GM19467 (cell line): ENCODE data around the gene MRPL52.
A peak's percentile ranks its signal among the peaks of the same experiment; 100 is the strongest.
"Not testable (repeated sequence)": the region's sequence is repeated elsewhere in the genome, so short reads cannot be mapped to it uniquely, and the experiment has no call there.

Experiments used
- ATAC-seq: cut with Tn5 transposase; IDR thresholded peaks from one replicate; pipeline ENCODE4 v1.9.1; 2021; ENCODE audit warnings: mild to moderate bottlenecking, moderate library complexity; ENCODE audit not compliant: unreplicated experiment

MRPL52 gene

GRCh38 chr14:22852599-22852939 is 22.9 kb downstream of the MRPL52 start:
- no peak for ATAC-seq

GRCh38 chr14:22852940-22853767 is 23.5 kb downstream of the MRPL52 start:
- peak; percentile 50 for ATAC-seq

DNA sequence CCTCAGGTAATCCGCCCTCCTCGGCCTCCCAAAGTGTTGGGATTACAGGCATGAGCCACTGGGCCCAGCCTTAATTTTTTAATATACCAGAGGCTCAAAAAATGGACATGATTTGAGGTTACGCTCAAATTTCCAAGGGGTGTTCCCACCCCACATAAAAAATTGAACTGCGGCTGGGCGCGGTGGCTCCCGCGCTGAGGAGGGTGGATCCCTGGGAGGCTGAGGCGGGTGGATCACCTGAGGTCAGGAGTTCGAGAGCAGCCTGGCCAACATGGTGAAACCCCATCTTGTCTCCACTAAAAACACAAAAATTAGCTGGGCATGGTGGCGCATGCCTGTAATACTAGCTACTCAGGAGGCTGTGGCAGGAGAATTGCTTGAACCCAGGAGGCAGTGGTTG is 24.6 kb downstream of the MRPL52 start:
- ATAC-seq: not testable (repeated sequence)

GRCh38 chr14:22854963-22855724 is 25.5 kb downstream of the MRPL52 start:
- ATAC-seq: no peak

- no peak for ATAC-seq
Observed at GRCh38 chr14:22856428-22856827, 26.7 kb downstream of the MRPL52 start.

DNA sequence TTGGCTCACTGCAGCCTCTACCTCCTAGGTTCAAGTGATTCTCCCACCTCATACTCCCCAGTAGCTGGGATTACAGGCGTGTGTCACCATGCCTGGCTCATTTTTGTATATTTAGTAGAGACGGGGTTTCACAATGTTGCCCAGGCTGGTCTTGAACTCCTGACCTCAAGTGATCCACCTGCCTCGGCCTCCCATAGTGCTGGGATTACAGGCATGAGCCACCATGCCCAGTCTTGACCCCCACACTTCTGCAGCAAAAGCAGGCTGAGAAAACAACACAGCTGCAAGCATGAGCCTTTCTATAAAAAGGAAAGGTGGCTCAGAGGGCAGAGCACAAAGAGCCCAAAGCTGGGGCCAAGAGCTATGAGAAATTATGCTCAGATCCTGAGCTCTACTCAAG is 30.7 kb downstream of the MRPL52 start:
- not testable (repeated sequence) for ATAC-seq

DNA sequence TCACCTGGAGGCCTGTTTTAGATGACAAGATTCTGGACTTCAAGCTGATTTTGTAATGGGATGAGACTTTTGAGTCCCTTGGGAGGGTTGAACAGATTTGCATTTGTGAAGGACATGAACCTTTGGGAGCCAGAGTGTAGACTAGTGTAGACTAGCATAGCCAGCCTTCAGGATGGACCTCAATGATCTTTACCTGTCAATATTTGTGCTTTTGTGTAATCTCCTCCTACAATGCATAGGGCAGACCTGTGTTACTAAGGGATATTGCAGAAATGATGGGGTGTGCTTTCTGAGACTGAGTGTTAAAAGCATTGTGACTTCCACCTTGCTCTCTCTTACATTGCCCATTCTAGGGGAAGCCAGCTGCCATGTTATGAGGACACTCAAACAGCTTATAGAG is 32.0 kb downstream of the MRPL52 start:
- ATAC-seq: no peak

DNA sequence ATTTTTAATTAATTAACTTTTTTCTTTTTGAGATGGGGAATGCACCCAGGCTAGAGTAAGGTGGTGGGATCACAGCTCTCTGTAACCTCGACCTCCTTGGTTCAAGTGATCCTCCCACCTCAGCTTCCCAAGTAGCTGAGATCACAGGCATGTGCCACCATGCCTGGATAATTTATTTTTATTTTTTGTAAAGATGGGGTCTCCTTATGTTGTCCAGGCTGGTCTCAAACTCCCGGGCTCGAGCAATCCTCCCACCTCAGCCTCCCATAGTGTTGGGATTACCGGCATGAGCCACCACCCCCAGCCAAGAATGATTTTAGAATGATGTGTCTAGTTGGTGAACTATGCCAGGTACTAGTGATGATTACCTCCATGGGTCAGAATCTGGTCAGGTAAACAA is 35.3 kb downstream of the MRPL52 start:
- no peak for ATAC-seq

DNA sequence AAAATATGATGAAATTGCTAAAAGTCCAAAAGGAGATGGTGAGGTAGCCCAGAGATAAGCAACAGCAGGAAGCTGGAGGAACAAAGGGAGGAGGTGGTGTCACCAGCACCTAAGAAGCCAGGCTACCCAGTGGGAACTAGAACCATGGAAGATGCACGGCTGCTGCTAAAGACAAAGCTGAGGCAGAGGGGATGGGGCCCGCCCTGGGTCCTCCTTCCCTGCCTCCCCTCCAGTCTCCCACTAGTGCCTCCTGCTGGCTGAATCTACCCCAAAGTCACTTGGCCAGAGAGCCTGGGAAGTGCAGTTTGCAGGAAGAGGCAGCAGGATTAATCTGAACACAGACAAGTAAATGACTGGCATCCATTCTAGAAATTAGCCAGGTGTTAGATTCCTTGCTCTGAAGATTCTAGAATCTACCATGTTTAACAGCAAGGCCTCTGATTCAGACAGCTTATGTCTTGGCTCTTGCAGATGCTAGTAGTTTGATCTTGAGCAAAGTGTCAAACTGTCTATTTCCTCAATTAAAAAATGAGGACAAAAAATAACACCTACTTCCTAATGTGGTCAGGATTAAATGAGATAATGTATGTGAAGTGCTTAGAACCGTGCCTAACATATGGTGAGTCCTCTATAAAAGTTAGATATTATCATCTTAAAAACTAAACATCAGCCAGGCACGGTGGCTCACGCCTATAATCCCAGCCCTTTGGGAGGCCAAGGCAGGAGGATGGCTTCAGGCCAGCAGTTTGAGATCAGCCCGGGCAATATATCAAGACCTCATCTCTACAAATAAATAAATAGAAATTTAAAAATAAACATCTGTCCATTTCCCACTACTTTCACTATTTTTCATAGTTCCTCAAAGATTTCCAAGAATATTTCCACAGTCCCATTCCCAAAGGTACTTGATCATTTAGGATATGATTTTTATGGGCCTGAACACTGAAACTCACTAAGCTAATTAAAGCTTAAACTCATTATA is 36.0 kb downstream of the MRPL52 start:
- ATAC-seq: no peak

- no peak for ATAC-seq
Observed at GRCh38 chr14:22866874-22867273, 37.2 kb downstream of the MRPL52 start.

- ATAC-seq: peak; percentile 31
Observed at GRCh38 chr14:22870811-22871223, 41.1 kb downstream of the MRPL52 start.

DNA sequence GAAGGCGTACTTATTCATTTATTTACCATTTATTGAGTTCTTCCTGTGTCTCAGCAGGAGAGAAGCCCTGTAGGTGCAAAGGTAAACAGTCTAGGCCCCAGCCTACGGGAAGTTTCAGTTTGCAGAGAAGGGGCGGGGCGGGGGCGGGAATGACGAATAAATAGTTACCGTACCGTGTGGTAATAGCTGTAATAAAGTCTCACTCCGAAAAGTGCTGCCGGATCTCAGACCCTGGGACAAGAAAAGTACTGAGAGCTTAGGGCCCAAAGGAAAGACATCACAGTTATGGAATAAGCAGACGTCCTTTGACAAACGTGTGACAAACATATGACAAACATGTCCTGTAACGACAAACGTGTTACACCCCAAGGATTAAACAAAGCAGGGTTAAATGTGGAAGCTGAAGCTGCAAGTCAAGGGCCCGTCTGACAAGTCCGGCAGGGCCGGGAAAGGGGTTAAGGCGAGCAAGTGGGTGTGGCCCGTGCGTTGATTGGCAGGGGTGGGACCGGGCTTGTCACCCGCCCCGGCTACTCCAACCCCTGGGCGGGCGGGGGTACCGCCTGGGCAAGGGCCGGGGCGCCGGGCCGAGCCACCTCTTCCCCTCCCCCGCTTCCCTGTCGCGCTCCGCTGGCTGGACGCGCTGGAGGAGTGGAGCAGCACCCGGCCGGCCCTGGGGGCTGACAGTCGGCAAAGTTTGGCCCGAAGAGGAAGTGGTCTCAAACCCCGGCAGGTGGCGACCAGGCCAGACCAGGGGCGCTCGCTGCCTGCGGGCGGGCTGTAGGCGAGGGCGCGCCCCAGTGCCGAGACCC is 41.7 kb downstream of the MRPL52 start, which contains the start of gene LRP10:
Gene LRP10, plus strand, starts transcription at position 517 of the 809 bp plus-strand sequence. CDS start 564 bp downstream, outside the sequence.
- ATAC-seq: peak; percentile 74

DNA sequence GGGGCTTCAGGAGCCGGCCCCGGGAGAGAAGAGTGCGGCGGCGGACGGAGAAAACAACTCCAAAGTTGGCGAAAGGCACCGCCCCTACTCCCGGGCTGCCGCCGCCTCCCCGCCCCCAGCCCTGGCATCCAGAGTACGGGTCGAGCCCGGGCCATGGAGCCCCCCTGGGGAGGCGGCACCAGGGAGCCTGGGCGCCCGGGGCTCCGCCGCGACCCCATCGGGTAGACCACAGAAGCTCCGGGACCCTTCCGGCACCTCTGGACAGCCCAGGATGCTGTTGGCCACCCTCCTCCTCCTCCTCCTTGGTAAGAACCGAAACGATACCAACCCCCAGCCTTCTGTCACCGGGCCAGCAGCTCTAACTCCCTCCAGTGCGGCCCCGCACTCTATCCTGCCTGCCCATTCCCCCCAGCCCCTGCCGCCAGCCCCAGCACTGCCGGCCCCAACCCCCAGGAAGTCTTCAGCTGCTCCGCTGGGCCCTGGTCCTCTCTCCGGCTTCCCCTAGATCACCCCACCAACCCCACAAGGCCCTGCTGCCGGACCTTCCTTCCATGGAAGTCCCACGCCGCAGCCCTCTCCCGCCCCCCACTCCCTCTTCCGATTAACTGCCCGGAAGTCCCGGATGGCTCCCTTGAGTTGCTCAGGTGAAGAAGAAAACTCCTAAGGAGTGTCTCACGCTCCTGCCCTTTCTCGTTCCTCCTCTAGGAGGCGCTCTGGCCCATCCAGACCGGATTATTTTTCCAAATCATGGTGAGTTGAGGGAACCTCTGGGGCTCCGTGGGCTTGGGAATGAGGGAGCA is 42.5 kb downstream of the MRPL52 start:
- peak; percentile 15 for ATAC-seq

DNA sequence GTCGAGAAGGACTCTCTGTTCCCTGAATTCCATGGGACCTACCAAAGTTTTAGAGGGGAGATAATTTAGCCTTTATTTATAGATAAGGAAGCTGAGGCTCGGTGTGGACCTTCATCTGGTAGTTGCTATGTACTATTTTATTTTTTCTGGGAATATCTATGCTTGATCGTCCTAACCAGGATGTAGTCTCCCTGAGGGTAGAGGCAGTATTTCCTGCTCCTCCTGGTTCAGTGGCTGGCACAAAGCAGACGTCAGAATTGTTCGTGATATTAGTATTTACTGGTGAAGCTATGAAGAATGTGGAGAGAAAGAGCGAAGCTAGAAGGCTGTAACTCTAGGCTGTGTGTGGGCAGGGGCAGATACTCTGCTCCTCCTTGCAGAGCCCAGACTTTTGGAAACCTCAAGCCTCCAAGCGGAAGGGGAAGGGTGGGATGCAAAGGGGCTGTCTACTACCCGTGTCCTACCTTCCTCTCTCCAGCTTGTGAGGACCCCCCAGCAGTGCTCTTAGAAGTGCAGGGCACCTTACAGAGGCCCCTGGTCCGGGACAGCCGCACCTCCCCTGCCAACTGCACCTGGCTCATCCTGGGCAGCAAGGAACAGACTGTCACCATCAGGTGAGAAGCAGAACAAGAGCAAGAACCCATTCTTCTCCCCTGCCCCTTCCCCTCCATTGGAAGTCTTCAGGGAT is 43.3 kb downstream of the MRPL52 start:
- no peak for ATAC-seq

DNA sequence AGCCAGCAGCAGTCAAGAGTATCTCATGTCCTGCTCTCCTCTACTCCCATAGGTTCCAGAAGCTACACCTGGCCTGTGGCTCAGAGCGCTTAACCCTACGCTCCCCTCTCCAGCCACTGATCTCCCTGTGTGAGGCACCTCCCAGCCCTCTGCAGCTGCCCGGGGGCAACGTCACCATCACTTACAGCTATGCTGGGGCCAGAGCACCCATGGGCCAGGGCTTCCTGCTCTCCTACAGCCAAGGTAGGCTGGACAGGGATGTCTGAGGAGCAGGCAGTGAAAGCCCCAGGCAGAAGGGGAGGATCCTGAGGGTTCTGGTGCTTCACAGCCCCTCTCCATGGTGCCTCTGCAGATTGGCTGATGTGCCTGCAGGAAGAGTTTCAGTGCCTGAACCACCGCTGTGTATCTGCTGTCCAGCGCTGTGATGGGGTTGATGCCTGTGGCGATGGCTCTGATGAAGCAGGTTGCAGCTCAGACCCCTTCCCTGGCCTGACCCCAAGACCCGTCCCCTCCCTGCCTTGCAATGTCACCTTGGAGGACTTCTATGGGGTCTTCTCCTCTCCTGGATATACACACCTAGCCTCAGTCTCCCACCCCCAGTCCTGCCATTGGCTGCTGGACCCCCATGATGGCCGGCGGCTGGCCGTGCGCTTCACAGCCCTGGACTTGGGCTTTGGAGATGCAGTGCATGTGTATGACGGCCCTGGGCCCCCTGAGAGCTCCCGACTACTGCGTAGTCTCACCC is 45.5 kb downstream of the MRPL52 start:
- no peak for ATAC-seq

DNA sequence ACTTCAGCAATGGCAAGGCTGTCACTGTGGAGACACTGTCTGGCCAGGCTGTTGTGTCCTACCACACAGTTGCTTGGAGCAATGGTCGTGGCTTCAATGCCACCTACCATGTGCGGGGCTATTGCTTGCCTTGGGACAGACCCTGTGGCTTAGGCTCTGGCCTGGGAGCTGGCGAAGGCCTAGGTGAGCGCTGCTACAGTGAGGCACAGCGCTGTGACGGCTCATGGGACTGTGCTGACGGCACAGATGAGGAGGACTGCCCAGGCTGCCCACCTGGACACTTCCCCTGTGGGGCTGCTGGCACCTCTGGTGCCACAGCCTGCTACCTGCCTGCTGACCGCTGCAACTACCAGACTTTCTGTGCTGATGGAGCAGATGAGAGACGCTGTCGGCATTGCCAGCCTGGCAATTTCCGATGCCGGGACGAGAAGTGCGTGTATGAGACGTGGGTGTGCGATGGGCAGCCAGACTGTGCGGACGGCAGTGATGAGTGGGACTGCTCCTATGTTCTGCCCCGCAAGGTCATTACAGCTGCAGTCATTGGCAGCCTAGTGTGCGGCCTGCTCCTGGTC is 46.1 kb downstream of the MRPL52 start:
- ATAC-seq: no peak

DNA sequence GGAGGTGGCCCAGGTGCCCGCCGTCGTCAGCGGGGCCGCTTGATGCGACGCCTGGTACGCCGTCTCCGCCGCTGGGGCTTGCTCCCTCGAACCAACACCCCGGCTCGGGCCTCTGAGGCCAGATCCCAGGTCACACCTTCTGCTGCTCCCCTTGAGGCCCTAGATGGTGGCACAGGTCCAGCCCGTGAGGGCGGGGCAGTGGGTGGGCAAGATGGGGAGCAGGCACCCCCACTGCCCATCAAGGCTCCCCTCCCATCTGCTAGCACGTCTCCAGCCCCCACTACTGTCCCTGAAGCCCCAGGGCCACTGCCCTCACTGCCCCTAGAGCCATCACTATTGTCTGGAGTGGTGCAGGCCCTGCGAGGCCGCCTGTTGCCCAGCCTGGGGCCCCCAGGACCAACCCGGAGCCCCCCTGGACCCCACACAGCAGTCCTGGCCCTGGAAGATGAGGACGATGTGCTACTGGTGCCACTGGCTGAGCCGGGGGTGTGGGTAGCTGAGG is 47.4 kb downstream of the MRPL52 start:
- ATAC-seq: no peak
